Measurements from ENCODE around the gene SCGB3A2.
"Not testable (repeated sequence)": the region's sequence is repeated elsewhere in the genome, so short reads cannot be mapped to it uniquely, and the experiment has no call there.

DNA sequence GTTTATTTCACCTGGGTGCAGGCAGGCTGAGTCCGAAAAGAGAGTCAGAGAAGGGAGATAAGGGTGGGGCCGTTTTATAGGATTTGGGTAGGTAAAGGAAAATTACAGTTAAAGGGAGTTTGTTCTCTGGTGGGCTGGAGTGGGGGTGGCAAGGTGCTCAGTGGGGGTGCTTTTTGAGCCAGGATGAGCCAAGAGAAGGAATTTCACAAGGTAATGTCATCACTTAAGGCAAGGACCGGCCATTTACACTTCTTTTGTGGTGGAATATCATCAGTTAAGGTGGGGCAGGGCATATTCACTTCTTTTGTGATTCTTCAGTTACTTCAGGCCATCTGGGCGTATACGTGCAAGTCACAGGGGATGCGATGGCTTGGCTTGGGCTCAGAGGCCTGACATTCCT, 8.6 kb upstream of the SCGB3A2 start:
- TF ChIP-seq, protein P1, sequence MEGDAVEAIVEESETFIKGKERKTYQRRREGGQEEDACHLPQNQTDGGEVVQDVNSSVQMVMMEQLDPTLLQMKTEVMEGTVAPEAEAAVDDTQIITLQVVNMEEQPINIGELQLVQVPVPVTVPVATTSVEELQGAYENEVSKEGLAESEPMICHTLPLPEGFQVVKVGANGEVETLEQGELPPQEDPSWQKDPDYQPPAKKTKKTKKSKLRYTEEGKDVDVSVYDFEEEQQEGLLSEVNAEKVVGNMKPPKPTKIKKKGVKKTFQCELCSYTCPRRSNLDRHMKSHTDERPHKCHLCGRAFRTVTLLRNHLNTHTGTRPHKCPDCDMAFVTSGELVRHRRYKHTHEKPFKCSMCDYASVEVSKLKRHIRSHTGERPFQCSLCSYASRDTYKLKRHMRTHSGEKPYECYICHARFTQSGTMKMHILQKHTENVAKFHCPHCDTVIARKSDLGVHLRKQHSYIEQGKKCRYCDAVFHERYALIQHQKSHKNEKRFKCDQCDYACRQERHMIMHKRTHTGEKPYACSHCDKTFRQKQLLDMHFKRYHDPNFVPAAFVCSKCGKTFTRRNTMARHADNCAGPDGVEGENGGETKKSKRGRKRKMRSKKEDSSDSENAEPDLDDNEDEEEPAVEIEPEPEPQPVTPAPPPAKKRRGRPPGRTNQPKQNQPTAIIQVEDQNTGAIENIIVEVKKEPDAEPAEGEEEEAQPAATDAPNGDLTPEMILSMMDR (IDR thresholded peaks at IDR 0.05), result not testable (repeated sequence)
- not testable (repeated sequence) for TF ChIP-seq POLR2A (IDR thresholded peaks at IDR 0.05)

Measured in suprapubic skin (tissue), 3 donors.